Measurements from ENCODE around the gene ZDHHC11B.
"Not testable (repeated sequence)": the region's sequence is repeated elsewhere in the genome, so short reads cannot be mapped to it uniquely, and the experiment has no call there.

GRCh38 chr5:778967-779366 lies 5.6 kb downstream of the ZDHHC11B start:
- not testable (repeated sequence) for TF ChIP-seq FIP1L1 (IDR thresholded peaks at IDR 0.05; ENCODE audit: borderline replicate concordance, insufficient read depth, low read depth, low read length); ZNF138 (CRISPR knock-in tag; IDR thresholded peaks at IDR 0.05; ENCODE audit: low read depth); JUND (CRISPR knock-in tag; IDR thresholded peaks at IDR 0.05); YEATS4 (CRISPR knock-in tag; IDR thresholded peaks at IDR 0.05; ENCODE audit: borderline replicate concordance); TCF7 (IDR thresholded peaks at IDR 0.05; ENCODE audit: low read depth); TCF7L2 (IDR thresholded peaks at IDR 0.05; ENCODE audit: low read depth, low read length); BCL3 (CRISPR knock-in tag; IDR thresholded peaks at IDR 0.05); ZNF512B (CRISPR knock-in tag; IDR thresholded peaks at IDR 0.05; ENCODE audit: borderline replicate concordance)
